ENCODE results near the gene GYG2. TPM values are rescaled to one million over a fixed set of nuclear protein-coding genes. Genes with fewer than 3 reads are reported as not detected.

Gene GYG2
- total RNA-seq, 1 donor from 2014 or later = 0.68 TPM

- DNase-seq = no peak
Measured at GRCh38 chrX:2817036-2817435, 11.7 kb upstream of the GYG2 start.

DNA sequence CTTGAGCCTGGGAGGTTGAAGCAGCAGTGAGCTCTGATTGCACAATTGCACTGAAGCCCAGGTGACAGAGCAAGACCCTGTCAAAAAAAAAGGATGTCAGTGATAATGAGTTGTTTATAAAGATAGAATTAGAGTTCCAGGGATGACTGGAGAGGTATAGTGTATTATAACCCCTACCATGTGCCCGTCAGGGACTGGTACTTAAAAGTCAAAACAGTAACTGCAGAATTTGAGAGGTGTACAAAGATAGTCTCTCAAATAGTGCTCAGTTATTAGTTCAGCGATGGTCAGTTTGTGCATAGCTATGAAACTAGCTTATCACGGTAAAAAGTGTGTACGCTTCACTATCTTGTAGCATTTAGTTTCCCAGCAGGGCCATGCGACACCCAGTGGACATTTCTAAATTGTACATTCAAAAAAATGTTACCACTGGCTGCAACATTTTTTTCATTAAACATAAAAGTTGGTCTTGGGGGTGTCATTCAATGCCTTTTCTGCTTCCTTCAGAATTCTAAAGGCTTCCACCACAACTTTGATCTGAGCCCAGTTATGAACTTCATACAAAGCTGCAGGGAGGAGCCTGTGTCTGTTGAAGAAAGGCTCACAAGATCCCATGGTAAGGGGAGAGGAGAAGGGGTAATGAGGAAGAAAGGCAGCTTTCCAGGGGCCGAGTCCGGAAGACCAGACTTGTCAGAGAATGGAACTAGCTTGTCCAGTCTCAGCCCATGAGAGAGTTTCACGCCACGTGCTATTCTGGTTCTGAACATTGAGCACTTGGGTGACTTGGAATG lies 9.2 kb upstream of the GYG2 start:
- DNase-seq = peak; percentile 60

- peak; percentile 50 for DNase-seq
Measured at GRCh38 chrX:2820136-2820771, 8.5 kb upstream of the GYG2 start.

DNA sequence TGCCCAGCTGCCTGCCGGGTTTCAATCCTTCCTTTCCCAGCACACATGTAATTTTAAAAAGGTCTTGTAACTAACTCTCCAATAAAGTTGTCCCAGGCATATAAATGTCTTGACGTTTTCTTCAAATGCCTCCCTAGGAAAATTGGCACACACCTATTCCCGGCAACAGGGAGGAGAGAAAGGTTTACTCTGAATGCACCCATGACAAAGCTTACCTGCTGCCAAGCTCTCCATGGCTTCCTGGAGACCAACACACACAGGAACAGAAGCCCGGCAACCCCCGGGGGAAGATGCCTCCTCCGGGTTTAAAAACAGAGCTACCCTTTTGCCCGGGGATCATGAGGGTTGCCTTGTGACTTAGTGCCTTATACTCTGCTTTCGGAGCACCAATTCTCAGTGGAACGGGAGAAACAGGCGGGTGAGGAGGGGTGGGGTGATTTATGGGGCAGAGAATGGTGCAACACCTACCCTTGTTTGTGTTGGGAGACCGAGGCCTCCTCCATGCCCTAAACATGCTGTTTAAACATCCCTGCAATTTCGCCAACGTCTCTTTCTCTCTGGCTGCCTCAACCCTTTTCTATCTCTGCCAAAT lies 4.8 kb upstream of the GYG2 start:
- DNase-seq = no peak

DNA sequence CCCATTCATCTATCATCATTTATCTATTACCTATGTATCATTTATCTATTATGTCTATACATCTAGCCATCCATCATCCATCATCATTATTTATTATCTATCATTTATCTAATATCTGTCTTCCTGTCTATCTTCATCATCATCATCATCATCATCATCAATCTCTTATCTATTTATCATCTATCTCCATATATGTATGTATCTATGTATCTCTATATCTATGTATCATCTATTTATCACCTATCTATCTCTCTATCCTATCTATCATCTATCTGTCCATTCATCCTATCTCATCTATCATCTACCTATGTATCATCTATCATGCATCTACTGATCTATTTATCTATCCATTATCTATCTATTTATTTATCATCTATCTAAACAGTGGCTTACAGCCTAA lies 3.8 kb upstream of the GYG2 start:
- no peak for DNase-seq

DNA sequence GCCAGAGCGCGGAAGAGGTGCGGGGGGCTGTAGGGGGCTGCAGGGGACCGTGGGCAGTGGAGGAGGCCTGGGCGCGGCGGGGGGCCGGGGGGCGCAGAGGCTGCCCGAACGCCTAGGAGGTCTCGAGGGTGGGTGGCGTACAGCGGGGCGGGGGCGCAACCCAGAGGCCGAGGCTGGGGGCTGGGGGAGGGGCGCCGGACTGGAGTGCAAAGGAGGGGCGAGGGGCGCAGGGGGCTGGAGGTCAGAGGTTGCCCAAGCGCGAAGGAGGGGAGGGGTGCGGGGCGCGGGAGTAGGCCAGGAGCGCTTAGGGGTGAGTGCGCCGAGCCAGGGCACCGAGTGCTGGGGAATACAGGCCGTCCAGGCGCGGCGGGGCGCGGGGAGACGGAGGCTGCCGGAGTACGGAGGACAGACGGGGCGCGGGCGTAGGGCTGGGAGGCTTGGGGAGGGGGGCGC lies 255 bp downstream of the GYG2 start:
- DNase-seq = no peak

DNA sequence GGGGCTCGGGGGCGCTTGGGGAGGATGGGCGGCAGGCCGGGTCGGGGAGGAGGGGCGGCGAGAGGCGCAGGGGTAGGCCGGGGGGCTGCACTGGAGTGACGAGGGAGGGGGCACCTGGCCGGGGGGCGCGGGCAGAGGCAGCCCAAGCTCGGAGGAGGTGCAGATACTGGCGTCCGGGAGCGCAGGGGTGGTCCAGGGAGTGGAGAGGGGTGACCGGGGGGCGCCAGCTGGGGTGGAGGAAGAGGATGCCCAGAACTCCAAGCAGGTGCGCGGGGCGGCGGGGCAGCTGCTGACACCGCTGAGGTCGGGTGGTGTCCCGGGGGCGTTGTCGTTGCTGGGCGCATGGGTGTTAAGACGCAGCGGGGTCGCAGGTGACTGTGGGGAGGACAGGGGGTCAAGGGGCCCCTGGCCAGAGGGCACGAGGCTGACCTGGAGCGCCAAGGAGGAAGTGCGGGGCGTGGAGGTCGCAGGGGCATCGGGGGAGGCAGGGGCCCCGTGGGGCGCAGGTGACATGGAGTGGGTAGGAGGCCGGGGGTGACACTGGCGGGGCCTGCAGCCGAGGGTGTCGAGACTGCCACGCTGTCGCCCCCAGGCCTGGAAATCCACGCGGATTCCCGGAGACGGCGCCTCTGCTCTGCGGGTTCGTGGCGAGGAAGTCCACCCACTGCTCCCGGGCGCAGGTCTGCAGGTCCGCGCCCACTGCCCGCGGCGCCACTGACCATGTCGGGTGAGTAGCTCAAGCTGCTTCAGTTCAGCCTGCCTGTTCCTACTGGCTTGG lies 928 bp downstream of the GYG2 start:
- no peak for DNase-seq

- DNase-seq = no peak
Measured at GRCh38 chrX:2831471-2832228, 2.9 kb downstream of the GYG2 start.

- no peak for DNase-seq
Measured at GRCh38 chrX:2837961-2838360, 9.2 kb downstream of the GYG2 start.

GRCh38 chrX:2840961-2841360 lies 12.2 kb downstream of the GYG2 start:
- DNase-seq = no peak

DNA sequence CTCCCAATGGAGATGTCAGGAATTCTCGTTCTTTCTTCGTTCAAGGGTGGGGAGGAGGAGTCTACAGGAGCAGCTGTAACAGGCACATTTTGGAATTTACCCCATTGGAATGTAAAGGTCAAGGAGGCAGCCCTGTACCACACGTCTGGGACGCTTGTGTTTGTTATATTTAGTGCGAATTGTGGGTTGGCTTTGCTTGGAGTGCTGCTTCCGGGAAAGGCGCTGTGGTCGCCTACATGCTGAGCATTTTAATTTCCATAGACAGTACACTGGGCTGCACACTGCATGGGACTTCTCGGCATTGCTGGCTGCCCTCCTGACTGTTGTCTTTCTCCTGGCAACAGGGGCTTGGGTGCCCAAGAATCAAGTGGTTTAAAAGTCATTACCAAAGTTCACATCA lies 12.8 kb downstream of the GYG2 start:
- DNase-seq = no peak

DNA sequence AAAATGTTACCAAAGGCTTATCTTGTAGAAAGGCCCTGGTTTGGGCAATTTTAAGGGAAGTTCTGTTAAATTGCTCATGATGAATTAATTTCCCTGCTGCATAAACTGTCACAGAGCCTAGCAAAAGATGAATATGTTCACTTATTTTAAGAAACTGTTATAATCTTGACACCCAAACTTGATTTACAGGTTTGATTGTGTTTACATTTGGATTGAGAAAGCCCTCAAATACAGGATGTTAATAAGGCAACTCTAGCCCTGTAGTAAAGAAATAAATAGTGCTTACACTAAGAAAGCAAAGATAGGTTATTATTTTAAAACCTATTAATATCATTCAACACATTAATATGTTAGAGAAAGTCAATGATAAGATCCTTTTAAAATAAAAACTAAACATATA lies 18.3 kb downstream of the GYG2 start:
- DNase-seq = no peak

DNA sequence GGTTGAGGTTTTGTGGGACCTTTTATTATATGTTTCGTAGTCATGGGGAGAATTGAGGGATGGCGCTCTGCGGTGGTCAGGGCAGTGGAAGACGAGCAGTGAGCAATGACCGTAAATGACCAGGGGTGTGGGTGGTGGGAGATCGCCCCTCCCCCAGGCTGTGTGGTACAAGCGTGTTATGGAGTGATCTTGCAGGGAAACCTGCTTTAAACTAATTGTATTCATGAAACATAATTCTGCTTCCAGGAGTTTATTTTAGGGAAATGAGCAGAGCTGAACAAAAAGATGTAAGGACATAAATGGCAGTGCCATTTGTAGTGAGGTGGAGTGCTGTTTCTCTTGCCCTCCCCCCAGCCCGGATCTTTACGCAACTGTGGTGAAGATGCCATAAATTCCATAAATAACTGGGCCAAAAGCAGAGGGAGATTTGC lies 20.2 kb downstream of the GYG2 start:
- DNase-seq = no peak

GRCh38 chrX:2854918-2855317 lies 26.2 kb downstream of the GYG2 start:
- DNase-seq = no peak

GRCh38 chrX:2855761-2856160 lies 27.0 kb downstream of the GYG2 start:
- DNase-seq = no peak

- DNase-seq = no peak
Measured at GRCh38 chrX:2857566-2857965, 28.8 kb downstream of the GYG2 start.

DNA sequence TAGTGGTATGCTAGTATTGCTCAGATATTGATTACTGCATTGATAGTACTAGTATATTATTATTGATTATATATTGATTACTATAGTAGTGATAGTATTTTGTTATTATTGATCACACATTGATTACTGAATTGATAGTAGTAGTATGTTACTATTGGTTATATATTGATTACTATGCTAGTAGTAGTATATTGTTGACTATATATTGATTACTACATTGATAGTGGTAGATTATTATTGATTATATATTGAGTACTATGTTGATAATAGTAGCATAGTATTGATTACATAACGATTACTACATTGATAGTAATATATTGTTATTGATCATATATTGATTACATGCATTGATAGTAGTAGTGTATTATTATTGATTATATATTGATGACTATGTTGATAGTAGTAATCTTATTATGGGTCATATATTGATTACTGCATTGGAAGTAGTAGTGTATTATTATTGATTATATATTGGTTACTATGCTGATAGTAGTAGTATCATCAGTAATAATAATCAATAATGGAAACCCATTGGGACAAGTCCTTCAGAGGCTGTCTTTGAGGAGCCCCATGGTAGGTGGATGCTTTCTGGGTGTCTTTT lies 30.6 kb downstream of the GYG2 start:
- no peak for DNase-seq

DNA sequence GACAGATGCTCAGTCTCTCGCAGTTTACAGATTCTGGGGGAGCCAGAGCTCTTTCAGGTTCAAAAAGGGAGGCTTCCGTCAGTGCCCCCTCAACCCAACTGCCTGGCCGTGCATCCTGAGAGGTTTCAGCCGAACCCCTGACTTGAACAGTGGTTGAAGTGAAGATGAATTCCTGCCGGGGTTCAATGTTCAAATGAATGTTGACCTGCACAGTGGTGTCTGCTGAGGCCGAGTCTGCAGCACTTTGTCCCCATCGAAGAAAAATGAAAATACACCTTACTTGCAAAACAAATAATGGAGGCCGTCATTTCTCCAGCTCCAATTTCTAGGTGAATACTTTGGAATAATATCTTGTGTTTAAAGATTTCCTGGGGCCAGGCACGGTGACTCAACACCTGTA lies 33.7 kb downstream of the GYG2 start:
- no peak for DNase-seq

- DNase-seq = no peak
Measured at GRCh38 chrX:2863646-2864045, 34.9 kb downstream of the GYG2 start.

- DNase-seq = no peak
Measured at GRCh38 chrX:2867206-2867605, 38.5 kb downstream of the GYG2 start.

- no peak for DNase-seq
Measured at GRCh38 chrX:2870650-2871049, 41.9 kb downstream of the GYG2 start.

DNA sequence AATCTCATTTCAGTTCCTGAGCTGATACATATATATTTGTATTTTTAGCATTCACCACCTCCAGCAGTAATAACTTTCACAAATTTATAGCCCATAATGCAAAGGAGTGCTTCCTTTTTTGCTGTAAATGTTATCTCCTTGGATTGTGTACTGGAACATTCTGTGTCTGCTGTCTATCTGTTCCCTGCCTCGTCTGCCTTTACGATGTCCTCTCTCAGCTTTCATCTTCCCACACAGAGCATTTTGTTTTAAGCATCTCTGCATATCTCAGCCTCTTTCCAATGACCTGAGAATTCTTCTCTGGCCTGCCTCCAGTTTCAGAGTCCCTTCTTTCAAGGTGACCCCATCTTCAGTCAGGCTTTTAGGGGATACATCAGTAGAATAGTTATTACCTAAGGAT lies 43.1 kb downstream of the GYG2 start:
- no peak for DNase-seq

All from dermis blood vessel endothelial cell (primary cell).